Upper lobe of right lung (tissue), 1 donor: ENCODE measurements around the gene DHRSX. TPM values are rescaled to one million over a fixed set of nuclear protein-coding genes. Genes with fewer than 3 reads are reported as not detected.

ENCODE experiments used
- ATAC-seq: fragments of 200-7000 bp; cut with Tn5 transposase; one replicate; pipeline ENCODE4 v1.9.1; 2020; ENCODE audit warnings: mild to moderate bottlenecking, moderate library complexity
- DNase-seq: peaks from one replicate; pipeline ENCODE4 v3.0.0-alpha.2; 2020
- H3K27ac ChIP-seq: fragments of 200-600 bp; one replicate; pipeline ENCODE4 v1.8.0; 2022
- H3K27me3 ChIP-seq: fragments of 200-600 bp; one replicate; pipeline ENCODE4 v1.8.0; 2022; ENCODE audit warnings: mild to moderate bottlenecking
- H3K36me3 ChIP-seq: fragments of 200-600 bp; one replicate; pipeline ENCODE4 v1.8.0; 2022
- H3K4me1 ChIP-seq: fragments of 200-600 bp; one replicate; pipeline ENCODE4 v1.8.0; 2022
- H3K4me3 ChIP-seq: fragments of 200-600 bp; one replicate; pipeline ENCODE4 v1.8.0; 2022; ENCODE audit warnings: mild to moderate bottlenecking
- H3K9me3 ChIP-seq: fragments of 200-600 bp; one replicate; pipeline ENCODE4 v1.8.0; 2022
- intact Hi-C: fragments of 100-400 bp; cut with DNase I; formaldehyde crosslinking; loops from one replicate; pipeline ENCODE4 v1.11.0; 2022
- total RNA-seq: library from RNA; stranded (reverse); fragmentation: NEBNext Ultra II Directional; extraction: Animal tissue kit (Norgen Biotek cat#: 25700); gene quantifications from one replicate; pipeline ENCODE4 v1.2.1, GENCODE V29; 2021
- TF ChIP-seq, protein P1 (sequence below): fragments of 200-600 bp; IDR thresholded peaks from one replicate; pipeline ENCODE4 v1.8.0; 2022; ENCODE audit warnings: antibody characterized with exemption
- donor health status: DM: no; HTN: yes; CAD: no; lungs with severe emphysema.

Gene DHRSX
- total RNA-seq, 1 donor from 2014 or later, result 34.8 TPM

DNA sequence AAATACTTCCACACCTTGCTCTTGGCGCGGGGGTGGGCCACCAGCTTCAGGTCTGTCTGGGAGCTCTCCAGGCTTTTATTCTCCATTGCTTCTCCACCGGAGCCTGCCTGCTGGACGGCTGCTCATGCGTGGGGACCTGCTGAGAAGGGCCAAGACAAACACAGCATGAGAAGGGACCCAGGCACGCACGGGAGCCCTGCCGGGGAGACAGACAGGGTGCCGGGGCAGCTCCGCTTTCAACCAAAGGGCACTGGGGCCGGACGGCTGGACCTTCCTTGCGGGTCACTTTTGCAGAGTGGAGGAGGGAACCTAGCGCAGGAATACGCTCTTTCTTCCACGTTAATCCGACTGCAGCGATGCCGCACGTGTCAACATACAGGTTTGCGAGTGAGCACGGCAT, 10.1 kb downstream of the DHRSX start:
- no peak for ATAC-seq
- H3K36me3 ChIP-seq, result peaks cover 50% of the 10 kb centered on the region

DNA sequence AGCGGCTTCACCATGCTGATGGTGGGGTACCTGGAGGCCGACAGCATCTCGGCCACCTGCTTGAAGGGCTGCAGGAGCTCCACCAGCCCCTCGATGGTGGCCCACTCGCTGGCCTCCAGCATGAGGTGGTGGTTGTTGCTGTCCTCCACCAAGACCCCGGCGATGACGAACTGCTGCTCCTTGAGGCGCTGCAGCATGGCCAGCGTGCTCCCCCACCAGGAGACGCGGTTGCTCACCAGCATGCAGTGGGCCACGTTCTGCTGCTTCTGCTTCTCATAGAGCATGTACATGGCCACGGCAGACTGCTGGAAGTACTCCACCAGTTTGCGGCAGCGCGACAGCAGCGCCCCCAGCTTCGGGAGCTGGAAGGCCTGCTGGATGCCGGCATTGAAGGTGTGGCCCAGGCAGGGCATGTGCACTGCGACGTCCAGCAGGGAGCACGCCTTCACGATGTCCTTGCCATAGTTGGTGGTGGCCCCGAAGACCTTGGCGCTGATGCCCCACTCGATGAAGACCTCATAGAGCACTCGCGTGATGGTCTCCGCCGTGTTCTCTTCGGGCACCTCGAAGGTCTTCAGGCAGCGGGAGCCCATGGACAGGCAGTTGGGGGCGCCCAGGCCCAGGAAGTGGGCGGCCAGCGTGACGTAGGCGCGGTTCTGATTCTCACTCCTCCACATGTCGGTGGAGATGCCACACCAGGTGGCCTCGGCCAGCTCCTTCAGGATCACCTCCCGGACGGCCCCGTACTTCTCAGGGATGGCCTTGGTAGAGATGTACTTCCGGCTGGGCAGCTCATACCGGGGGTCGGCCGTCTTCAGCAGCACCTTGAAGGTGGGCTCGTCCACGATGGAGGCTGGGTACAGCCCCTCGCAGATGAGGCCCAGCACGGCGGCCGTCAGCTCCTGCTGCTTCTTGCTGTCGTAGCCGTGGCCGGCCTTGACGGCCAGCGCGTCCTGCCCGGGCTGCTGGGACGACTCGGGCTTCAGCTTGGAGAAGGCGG, 11.0 kb downstream of the DHRSX start:
- peak; percentile 7 for ATAC-seq

More for the DNA sequence above, 10.1 kb downstream of the DHRSX start:
- H3K27ac ChIP-seq, result no peak overlapping the region
- no peaks in the 10 kb centered on the region for H3K9me3 ChIP-seq
- intact Hi-C loops, result no loop called here
- no peaks in the 10 kb centered on the region for H3K4me1 ChIP-seq
- peak; percentile 51 for DNase-seq
- H3K27me3 ChIP-seq, result no peaks in the 10 kb centered on the region
- TF ChIP-seq, protein P1, sequence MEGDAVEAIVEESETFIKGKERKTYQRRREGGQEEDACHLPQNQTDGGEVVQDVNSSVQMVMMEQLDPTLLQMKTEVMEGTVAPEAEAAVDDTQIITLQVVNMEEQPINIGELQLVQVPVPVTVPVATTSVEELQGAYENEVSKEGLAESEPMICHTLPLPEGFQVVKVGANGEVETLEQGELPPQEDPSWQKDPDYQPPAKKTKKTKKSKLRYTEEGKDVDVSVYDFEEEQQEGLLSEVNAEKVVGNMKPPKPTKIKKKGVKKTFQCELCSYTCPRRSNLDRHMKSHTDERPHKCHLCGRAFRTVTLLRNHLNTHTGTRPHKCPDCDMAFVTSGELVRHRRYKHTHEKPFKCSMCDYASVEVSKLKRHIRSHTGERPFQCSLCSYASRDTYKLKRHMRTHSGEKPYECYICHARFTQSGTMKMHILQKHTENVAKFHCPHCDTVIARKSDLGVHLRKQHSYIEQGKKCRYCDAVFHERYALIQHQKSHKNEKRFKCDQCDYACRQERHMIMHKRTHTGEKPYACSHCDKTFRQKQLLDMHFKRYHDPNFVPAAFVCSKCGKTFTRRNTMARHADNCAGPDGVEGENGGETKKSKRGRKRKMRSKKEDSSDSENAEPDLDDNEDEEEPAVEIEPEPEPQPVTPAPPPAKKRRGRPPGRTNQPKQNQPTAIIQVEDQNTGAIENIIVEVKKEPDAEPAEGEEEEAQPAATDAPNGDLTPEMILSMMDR, result no peak
- no peak overlapping the region for H3K4me3 ChIP-seq

DNA sequence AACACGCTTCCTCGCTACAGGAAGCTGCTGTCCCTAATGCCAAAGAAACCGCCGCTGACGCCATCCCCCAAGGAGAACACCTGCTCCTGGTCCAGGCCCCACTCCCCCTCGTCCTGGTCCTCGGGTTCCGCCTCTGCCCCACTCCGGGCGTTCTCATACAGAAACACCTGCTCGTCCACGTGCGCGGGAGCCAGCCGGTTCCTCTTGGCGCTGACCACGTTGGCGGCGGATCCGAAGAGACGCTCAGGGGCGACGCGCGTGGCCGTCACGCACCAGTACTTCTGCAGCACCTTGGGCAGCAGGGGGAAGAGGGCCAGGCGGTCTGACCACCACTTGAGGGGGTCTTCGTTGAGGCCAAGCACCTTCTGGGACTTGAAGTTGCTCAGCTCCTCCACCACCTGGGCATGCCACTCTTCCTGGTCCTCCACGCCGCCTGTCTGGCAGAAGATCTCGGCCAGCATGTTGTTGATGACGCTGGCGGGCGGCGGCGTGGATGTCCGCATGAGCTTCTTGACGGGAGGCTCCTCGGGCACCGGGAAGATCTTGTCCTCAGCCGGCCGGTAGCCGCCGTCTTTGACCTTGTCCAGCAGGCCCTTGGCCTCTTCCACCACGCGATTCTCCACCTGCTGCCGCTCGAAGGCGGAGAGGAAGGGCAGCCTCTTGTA, 12.0 kb downstream of the DHRSX start:
- H3K4me1 ChIP-seq, result no peaks in the 10 kb centered on the region

More for the DNA sequence above, 11.0 kb downstream of the DHRSX start:
- H3K4me1 ChIP-seq, result no peaks in the 10 kb centered on the region
- TF ChIP-seq, protein P1, result no peak
- H3K36me3 ChIP-seq, result peaks cover 43% of the 10 kb centered on the region
- DNase-seq, result no peak
- H3K4me3 ChIP-seq, result no peak overlapping the region
- H3K9me3 ChIP-seq, result no peaks in the 10 kb centered on the region
- intact Hi-C loops, result no loop called here
- no peaks in the 10 kb centered on the region for H3K27me3 ChIP-seq
- no peak overlapping the region for H3K27ac ChIP-seq

DNA sequence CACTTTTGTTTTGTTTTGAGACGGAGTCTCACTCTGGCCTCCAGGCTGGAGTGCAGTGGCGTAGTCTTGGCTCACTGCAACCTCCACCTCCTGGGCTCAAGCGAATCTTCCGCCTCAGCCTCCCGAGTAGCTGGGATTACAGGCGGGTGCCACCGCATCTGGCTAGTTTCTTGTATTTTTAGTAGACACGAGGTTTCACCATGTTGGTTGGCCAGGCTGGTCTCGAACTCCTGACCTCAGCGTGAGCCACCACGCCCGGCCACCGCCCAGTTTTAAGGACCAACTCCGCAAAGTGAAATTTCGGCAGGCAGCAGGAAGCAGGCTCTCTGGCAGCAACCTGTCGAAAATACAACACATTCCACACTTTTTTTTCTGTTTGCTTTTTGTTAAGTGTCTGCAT, 13.4 kb downstream of the DHRSX start:
- TF ChIP-seq, protein P1, result no peak
- DNase-seq (no peak), ATAC-seq (no peak)
- no peaks in the 10 kb centered on the region for H3K4me1 ChIP-seq
- H3K27ac ChIP-seq, result no peak overlapping the region
- H3K36me3 ChIP-seq, result peaks cover 43% of the 10 kb centered on the region
- H3K27me3 ChIP-seq, result no peaks in the 10 kb centered on the region
- H3K4me3 ChIP-seq, result no peak overlapping the region
- H3K9me3 ChIP-seq, result no peaks in the 10 kb centered on the region
- intact Hi-C loops, result no loop called here

More for the DNA sequence above, 12.0 kb downstream of the DHRSX start:
- intact Hi-C loops, result no loop called here
- no peak overlapping the region for H3K4me3 ChIP-seq
- TF ChIP-seq, protein P1, result no peak
- H3K9me3 ChIP-seq, result no peaks in the 10 kb centered on the region
- no peaks in the 10 kb centered on the region for H3K27me3 ChIP-seq
- DNase-seq (no peak), ATAC-seq (no peak)
- no peak overlapping the region for H3K27ac ChIP-seq
- H3K36me3 ChIP-seq, result peaks cover 43% of the 10 kb centered on the region

DNA sequence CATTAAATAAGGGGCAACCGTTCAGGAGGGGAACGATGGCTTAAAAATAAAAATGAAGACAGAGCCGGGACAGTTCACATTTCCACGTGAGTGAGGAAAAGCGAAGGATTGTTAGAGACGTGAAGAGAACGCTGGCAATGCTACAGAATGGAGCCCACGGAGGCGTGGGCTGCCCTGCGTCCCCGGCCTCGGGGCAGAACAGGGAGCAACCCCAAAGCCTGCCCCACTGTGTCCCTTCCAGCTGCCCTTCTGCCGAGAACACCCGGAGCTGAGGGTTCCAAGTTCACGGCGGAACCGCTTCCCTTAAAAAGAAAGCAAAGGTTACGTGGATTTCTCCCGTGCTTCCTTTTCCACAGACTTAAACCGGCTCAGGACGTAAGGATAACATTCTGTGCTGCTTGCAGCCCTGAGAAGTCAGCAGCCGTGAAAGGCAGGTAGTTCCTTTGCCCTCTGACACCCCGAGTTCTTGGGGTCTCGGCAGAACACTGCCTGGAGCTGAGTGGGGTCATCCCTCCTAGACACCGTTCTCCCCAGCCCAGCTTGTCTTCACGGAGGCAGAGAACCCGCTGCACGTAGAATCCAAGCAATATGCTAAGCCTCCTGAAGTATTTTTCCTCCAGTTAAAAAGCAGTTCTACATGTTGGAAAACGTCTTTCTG, 14.2 kb downstream of the DHRSX start:
- no peaks in the 10 kb centered on the region for H3K27me3 ChIP-seq
- H3K4me3 ChIP-seq, result no peak overlapping the region
- TF ChIP-seq, protein P1, result no peak
- DNase-seq (peak; percentile 29), ATAC-seq (no peak)
- no peak overlapping the region for H3K27ac ChIP-seq
- intact Hi-C loops, result no loop called here
- peaks cover 43% of the 10 kb centered on the region for H3K36me3 ChIP-seq
- no peaks in the 10 kb centered on the region for H3K4me1 ChIP-seq
- H3K9me3 ChIP-seq, result no peaks in the 10 kb centered on the region
